ENCODE data around the gene DNAH10. TPM values are rescaled to one million over a fixed set of nuclear protein-coding genes. Genes with fewer than 3 reads are reported as not detected.

DNAH10 gene
- total and polyA plus RNA-seq, 2 of the 13 experiments (the other 11 are each of a cell fraction or from before 2014, with no cell fraction given): 0.01 to 0.02 TPM

DNA sequence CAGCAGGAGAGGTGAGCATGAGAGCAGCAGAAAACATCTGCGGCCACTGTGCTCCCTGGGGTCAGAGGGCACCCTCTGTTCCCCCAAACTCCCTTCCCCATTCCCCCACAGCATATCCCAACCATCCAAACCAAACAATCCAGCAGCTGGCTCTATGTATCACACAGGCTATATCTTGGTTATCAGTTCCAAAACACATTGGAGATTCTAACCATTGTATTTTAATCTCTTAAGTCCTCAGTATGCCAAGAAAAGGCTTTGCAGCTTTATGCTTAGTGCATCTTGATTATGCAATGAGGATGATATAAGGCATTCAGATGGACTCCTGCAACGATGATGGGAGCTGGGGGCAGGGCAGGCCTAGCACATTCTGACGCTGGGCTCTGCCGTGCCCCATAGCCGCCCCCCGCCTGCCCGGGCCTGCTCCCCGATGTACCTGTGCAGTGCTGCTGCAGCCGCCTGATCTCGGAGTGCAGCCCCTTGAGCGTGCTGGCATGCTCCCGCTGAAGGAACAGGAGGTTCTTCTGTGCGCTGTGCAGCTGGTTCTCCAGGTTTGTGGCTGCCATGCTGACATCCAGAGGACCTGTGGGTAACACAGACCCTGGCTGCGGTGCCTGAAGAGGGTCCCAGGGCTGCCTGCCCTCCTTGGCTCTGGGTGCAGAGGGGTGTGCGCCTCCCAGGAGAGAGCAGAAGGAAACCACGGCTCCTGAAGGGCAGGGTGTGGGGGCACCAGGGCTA lies 181.0 kb downstream of the DNAH10 start:
- Histone ChIP-seq H3K4me1 (ENCODE audit: insufficient read depth, low read length) (peaks cover 4% of the 10 kb centered on the region; the same call in 1 of the 2 replicates), H2AFZ (ENCODE audit: low read length) (no peak overlapping the region), H3K4me3 (replicated peaks in 1 of 3; ENCODE audit: insufficient read depth in 1 of 3, low read depth in 2 of 3, low read length in 3 of 3) (no peak overlapping the region), H3K79me2 (ENCODE audit: insufficient read depth, low read length) (no peaks in the 10 kb centered on the region), H3K4me2 (ENCODE audit: low read depth, low read length) (no peak overlapping the region), H3K27ac (ENCODE audit: extremely low read length, insufficient read depth, low read length) (no peak overlapping the region), H3K36me3 (replicated peaks in 1 of 2; ENCODE audit: control insufficient read depth in 1 of 2, insufficient read depth in 2 of 2, low read length in 2 of 2) (no peaks in the 10 kb centered on the region; a peak in 1 of 5 replicates), H4K20me1 (ENCODE audit: insufficient read depth, low read length) (no peaks in the 10 kb centered on the region), H3K9me3 (ENCODE audit: low read length) (no peaks in the 10 kb centered on the region), H3K9ac (ENCODE audit: insufficient read depth, low read depth, low read length) (no peak overlapping the region), H3K27me3 (ENCODE audit: control insufficient read depth in 1 of 2, insufficient read depth in 2 of 2, low read length in 2 of 2) (no peaks in the 10 kb centered on the region)
- in situ Hi-C loops (cut with HindIII; ENCODE audit: extremely low pct_ligation_motif_present, low pct_unique_long_range_greater_than_20kb): no loop called here
- CTCF ChIA-PET (ENCODE audit: low intra/inter-chr PET ratio, low total read pairs): no interaction called here
- TF ChIP-seq ARID2 (CRISPR knock-in tag; IDR thresholded peaks at IDR 0.05; ENCODE audit: borderline replicate concordance) (no peak), ZNF570 (CRISPR knock-in tag; IDR thresholded peaks at IDR 0.05; ENCODE audit: borderline replicate concordance) (no peak), NFKBIZ (CRISPR knock-in tag; IDR thresholded peaks at IDR 0.05) (no peak), MAF1 (CRISPR knock-in tag; IDR thresholded peaks at IDR 0.05; ENCODE audit: borderline replicate concordance) (no peak), CHCHD3 (CRISPR knock-in tag; IDR thresholded peaks at IDR 0.05) (no peak), ATAD3A (CRISPR knock-in tag; IDR thresholded peaks at IDR 0.05) (no peak), U2AF1 (optimal IDR thresholded peaks at IDR 0.05; ENCODE audit: low read depth, low read length) (no peak), ZNF451 (CRISPR knock-in tag; IDR thresholded peaks at IDR 0.05) (no peak), HNRNPLL (IDR thresholded peaks at IDR 0.05; ENCODE audit: low read depth, low read length, poor library complexity, severe bottlenecking) (no peak), ZNF160 (CRISPR knock-in tag; IDR thresholded peaks at IDR 0.05) (no peak)
- TF ChIP-seq, protein P1, sequence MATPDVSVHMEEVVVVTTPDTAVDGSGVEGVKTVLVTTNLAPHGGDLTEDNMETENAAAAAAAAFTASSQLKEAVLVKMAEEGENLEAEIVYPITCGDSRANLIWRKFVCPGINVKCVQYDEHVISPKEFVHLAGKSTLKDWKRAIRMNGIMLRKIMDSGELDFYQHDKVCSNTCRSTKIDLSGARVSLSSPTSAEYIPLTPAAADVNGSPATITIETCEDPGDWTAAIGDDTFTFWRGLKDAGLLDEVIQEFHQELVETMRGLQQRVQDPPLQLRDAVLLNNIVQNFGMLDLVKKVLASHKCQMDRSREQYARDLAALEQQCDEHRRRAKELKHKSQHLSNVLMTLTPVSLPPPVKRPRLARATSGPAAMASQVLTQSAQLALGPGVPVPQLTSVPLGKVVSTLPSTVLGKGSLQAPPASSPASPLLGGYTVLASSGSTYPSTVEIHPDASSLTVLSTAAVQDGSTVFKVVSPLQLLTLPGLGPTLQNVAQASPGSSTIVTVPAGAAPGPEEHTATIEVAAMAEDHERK (CRISPR knock-in tag; IDR thresholded peaks at IDR 0.05; ENCODE audit: low read depth): no peak
- TF ChIP-seq, protein P2, sequence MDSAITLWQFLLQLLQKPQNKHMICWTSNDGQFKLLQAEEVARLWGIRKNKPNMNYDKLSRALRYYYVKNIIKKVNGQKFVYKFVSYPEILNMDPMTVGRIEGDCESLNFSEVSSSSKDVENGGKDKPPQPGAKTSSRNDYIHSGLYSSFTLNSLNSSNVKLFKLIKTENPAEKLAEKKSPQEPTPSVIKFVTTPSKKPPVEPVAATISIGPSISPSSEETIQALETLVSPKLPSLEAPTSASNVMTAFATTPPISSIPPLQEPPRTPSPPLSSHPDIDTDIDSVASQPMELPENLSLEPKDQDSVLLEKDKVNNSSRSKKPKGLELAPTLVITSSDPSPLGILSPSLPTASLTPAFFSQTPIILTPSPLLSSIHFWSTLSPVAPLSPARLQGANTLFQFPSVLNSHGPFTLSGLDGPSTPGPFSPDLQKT (CRISPR knock-in tag; IDR thresholded peaks at IDR 0.05; ENCODE audit: borderline replicate concordance): no peak
- no TSS peak for BruUV-seq (replicated peaks)
- FAIRE-seq (no peak), ATAC-seq (no peak), DNase-seq (ENCODE audit: low spot score) (no peak)
- intact Hi-C loops (cut with micrococcal nuclease; ENCODE audit: unreplicated experiment): no loop called here
- POLR2A ChIA-PET: no interaction called here
- 94% methylated on average over 10 of the region's 16 CpGs for WGBS (ENCODE audit: low lambda C conversion rate)
